Breast epithelium (tissue), 3 donors: ENCODE measurements around the gene FSIP2.

Experiments
- POLR2A ChIP-seq: fragments of 450-650 bp; IDR thresholded peaks from one replicate; pipeline ENCODE4 v1.6.1; 2016; ENCODE audit warnings: antibody characterized with exemption, mild to moderate bottlenecking, moderate library complexity
- POLR2AphosphoS5 ChIP-seq, 3 donors: sonication (generic); formaldehyde crosslinking; IDR thresholded peaks; one replicate each; pipeline ENCODE4 v1.6.1; 2017; ENCODE audit warnings: antibody characterized with exemption in 3 of 3
- TF ChIP-seq, protein P1 (sequence below), 3 donors: fragments of 450-650 bp; IDR thresholded peaks; one replicate each; pipeline ENCODE4 v1.5.1; 2016 to 2017; ENCODE audit warnings: antibody characterized with exemption in 3 of 3, mild to moderate bottlenecking in 3 of 3, moderate library complexity in 3 of 3

GRCh38 chr2:185862657-185863398 lies 124.2 kb downstream of the FSIP2 start:
- TF ChIP-seq, protein P1, sequence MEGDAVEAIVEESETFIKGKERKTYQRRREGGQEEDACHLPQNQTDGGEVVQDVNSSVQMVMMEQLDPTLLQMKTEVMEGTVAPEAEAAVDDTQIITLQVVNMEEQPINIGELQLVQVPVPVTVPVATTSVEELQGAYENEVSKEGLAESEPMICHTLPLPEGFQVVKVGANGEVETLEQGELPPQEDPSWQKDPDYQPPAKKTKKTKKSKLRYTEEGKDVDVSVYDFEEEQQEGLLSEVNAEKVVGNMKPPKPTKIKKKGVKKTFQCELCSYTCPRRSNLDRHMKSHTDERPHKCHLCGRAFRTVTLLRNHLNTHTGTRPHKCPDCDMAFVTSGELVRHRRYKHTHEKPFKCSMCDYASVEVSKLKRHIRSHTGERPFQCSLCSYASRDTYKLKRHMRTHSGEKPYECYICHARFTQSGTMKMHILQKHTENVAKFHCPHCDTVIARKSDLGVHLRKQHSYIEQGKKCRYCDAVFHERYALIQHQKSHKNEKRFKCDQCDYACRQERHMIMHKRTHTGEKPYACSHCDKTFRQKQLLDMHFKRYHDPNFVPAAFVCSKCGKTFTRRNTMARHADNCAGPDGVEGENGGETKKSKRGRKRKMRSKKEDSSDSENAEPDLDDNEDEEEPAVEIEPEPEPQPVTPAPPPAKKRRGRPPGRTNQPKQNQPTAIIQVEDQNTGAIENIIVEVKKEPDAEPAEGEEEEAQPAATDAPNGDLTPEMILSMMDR (IDR thresholded peaks at IDR 0.05): no peak
- no peak for TF ChIP-seq POLR2AphosphoS5 (IDR thresholded peaks at IDR 0.05)
- no peak for TF ChIP-seq POLR2A
